Hematopoietic multipotent progenitor cell treated with erythropoietin and hydrocortisone succinate and interleukin-3 and kit ligand, for 15 days (in vitro differentiated cells): ENCODE results near the gene LRIT3.

Experiments
- DNase-seq: peaks from one replicate; pipeline ENCODE4 v3.0.0-alpha.2; 2015; ENCODE audit warnings: low spot score

Gene LRIT3

GRCh38 chr4:109908731-109909130, 60.8 kb downstream of the LRIT3 start:
- DNase-seq: no peak

GRCh38 chr4:109910256-109910655, 62.3 kb downstream of the LRIT3 start:
- DNase-seq: no peak

- no peak for DNase-seq
Measured at GRCh38 chr4:109912706-109913595, 65.0 kb downstream of the LRIT3 start, which contains the start of gene EGF. TSS of gene EGF (plus strand) at chr4:109912883. CDS start at chr4:109913336, 453 bp downstream.

- no peak for DNase-seq
Measured at GRCh38 chr4:109913596-109914241, 65.8 kb downstream of the LRIT3 start.

GRCh38 chr4:109914322-109914721, 66.4 kb downstream of the LRIT3 start:
- no peak for DNase-seq

GRCh38 chr4:109915385-109916026, 67.6 kb downstream of the LRIT3 start:
- DNase-seq: no peak

- no peak for DNase-seq
Measured at GRCh38 chr4:109916027-109916409, 68.1 kb downstream of the LRIT3 start.

- DNase-seq: no peak
Measured at GRCh38 chr4:109921384-109921808, 73.5 kb downstream of the LRIT3 start.
